ENCODE measurements around the gene UBE2R2. TPM values are rescaled to one million over a fixed set of nuclear protein-coding genes. Genes with fewer than 3 reads are reported as not detected.
A peak's percentile ranks its signal among the peaks of the same experiment; 100 is the strongest.
"Not testable (repeated sequence)": the region's sequence is repeated elsewhere in the genome, so short reads cannot be mapped to it uniquely, and the experiment has no call there.

The UBE2R2 gene
- total RNA-seq, 1 donor from 2014 or later = 36.7 TPM

DNA sequence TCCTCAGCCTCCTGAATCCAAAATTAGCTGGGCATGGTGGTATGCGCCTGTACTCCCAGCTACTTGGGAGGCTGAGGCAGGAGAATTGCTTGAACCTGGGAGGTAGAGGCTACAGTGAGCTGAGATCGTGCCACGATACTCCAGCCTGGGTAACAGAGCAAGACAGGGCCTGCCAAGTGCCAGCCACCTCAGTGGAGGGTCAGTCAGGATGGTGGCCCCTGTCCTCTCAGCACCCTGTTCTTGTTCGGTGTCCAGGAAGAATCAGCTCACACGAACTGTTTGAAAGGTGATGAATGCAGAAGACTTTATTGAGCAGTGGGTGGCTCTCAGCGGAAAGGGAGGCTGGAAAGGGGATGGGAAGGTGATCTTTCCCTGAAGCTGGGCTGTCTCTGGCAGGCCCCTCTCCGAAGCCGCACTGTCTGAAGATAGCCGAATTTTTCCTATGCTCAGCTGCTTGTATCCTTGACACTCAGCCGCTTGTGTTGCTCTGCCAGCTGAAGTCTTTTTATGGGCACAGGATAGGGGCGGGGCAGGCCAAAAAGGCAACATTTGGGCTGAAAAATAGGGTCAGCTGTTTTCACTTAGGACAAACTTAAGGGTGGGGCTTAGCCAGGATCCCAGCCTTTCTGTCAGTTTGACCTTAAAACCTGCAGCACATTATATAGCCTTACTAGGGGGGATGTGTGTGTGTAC is 50.9 kb downstream of the UBE2R2 start:
- H3K27me3 ChIP-seq = no peaks in the 10 kb centered on the region
- TF ChIP-seq, protein P1, sequence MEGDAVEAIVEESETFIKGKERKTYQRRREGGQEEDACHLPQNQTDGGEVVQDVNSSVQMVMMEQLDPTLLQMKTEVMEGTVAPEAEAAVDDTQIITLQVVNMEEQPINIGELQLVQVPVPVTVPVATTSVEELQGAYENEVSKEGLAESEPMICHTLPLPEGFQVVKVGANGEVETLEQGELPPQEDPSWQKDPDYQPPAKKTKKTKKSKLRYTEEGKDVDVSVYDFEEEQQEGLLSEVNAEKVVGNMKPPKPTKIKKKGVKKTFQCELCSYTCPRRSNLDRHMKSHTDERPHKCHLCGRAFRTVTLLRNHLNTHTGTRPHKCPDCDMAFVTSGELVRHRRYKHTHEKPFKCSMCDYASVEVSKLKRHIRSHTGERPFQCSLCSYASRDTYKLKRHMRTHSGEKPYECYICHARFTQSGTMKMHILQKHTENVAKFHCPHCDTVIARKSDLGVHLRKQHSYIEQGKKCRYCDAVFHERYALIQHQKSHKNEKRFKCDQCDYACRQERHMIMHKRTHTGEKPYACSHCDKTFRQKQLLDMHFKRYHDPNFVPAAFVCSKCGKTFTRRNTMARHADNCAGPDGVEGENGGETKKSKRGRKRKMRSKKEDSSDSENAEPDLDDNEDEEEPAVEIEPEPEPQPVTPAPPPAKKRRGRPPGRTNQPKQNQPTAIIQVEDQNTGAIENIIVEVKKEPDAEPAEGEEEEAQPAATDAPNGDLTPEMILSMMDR (IDR thresholded peaks at IDR 0.05) = no peak
- peak; percentile 62 for ATAC-seq
- H3K36me3 ChIP-seq = no peaks in the 10 kb centered on the region
- H3K4me3 ChIP-seq = no peak overlapping the region
- H3K4me1 ChIP-seq = peaks cover 27% of the 10 kb centered on the region
- peak; percentile 57 for DNase-seq
- peak overlapping the region; percentile 58 for H3K27ac ChIP-seq
- intact Hi-C loops (cut with DNase I) = no loop called here
- no peaks in the 10 kb centered on the region for H3K9me3 ChIP-seq

DNA sequence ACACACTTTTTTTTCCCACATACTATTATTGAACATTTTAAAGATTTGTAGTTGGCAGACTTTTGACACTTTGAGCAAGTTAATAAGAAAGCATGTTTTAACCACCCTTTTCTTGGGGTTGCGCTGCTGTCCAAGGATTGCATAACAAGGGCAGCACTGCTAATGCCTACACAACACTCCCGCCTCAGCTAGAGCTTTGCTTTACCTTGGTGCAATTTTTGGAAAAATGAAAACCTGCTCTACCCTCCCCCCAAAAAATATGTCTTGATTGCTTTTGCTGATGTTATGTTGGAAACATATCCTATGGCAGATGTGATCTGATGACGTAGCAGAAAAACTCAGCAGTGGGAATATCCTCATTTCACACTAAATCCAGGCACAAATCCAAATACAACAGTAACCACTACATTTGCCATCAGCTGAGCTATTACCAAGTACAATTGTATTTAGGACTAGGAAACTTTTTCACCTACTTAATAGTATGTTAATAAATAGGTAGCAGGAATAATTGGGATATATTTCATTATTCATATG is 51.5 kb downstream of the UBE2R2 start:
- peak; percentile 72 for ATAC-seq
- H3K4me1 ChIP-seq = peaks cover 27% of the 10 kb centered on the region
- H3K27ac ChIP-seq = peak overlapping the region; percentile 58
- TF ChIP-seq, protein P1 (IDR thresholded peaks at IDR 0.05) = no peak
- no peaks in the 10 kb centered on the region for H3K36me3 ChIP-seq
- H3K9me3 ChIP-seq = no peaks in the 10 kb centered on the region
- no peak for DNase-seq
- H3K4me3 ChIP-seq = no peak overlapping the region
- intact Hi-C loops (cut with DNase I) = no loop called here
- H3K27me3 ChIP-seq = no peaks in the 10 kb centered on the region

DNA sequence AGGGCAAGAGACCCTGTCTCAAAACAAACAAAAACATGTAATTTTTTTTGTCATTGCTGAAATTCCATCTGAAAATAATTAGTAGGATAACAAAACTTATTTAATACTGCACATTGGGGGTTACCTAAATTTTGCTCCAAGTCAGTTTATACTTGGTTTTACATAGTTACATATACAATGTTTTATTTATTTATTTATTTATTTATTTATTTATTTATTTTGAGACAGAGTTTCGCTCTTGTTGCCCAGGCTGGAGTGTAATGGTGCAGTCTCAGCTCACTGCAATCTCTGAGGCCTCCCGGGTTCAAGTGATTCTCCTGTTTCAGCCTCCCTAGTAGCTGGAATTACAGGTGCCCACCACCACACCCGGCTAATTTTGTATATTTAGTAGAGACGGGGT is 52.3 kb downstream of the UBE2R2 start:
- H3K9me3 ChIP-seq; H3K36me3 ChIP-seq; H3K27ac ChIP-seq; intact Hi-C loops (cut with DNase I); DNase-seq; H3K27me3 ChIP-seq; ATAC-seq; H3K4me3 ChIP-seq: not testable (repeated sequence)
- peaks cover 27% of the 10 kb centered on the region for H3K4me1 ChIP-seq

DNA sequence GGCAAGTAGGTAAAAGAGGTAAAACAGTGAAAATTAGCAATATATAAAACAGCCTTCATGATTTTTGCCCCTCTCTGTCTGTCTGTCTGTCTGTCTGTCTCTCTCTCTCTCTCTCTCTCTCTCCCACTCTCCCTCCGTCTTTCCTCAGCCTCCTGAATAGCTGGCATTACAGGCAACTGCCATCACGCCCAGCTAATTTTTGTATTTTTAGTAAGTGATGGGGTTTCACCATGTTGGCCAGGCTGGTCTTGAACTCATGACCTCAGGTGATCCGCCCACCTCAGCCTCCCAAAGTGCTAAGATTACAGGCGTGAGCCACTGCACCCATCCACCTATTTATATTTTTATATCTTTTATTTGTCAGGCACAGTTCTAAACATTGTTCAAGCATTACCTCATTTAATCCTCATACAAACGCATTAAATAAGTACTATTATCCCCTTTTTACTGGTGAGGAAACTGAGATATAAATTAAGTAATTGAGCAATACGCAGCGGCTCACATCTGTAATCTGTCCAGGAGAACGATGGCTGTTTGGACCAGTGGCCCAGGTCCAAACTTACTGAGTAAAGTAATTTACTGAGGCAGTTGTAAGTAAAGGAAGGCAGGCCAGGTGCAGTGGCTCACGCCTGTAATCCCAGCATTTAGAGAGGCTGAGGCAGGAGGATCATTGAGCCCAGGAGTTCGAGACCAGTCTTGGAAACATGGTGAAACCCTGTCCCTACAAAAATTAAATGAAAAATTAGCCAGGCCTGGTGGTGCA is 60.9 kb downstream of the UBE2R2 start:
- ATAC-seq = no peak

DNA sequence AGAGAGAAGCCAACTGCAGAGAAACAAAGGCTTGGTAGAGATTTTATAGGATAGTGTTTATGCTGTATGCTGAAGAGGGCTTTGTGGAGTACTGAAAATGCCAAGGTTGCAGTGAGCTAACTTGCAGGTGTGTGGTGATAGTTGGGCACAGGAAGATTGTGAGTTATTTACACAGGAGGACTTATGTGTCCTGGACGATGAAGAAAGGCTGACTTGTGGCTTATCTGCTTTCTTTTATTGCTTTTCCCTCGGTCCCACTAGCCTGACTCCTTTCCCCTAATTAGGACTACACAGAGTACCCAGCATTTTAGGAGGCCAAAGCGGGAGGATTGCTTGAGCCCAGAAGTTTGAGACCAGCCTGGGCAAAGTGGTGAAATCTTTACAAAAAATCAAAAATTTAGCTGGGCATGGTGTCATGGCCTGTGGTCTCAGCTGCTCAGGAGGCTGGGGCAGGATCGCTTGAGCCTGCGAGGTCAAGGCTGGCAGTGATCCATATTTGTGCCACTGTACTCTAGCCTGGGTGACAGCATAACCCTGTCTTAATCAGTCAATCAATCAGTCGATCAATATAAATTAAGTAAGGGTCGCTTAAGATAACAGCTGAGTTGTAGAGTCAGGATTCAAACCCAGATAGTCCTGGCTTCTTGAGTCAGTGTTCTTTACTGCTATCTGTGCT is 61.9 kb downstream of the UBE2R2 start:
- peaks cover 4% of the 10 kb centered on the region for H3K4me1 ChIP-seq
- no peaks in the 10 kb centered on the region for H3K36me3 ChIP-seq
- DNase-seq (no peak), ATAC-seq (no peak)
- TF ChIP-seq, protein P1 (IDR thresholded peaks at IDR 0.05) = no peak
- no peaks in the 10 kb centered on the region for H3K27me3 ChIP-seq
- H3K9me3 ChIP-seq = no peaks in the 10 kb centered on the region
- no peak overlapping the region for H3K27ac ChIP-seq
- H3K4me3 ChIP-seq = no peak overlapping the region
- intact Hi-C loops (cut with DNase I) = no loop called here

More for the DNA sequence above, 60.9 kb downstream of the UBE2R2 start:
- TF ChIP-seq, protein P1 (IDR thresholded peaks at IDR 0.05) = no peak
- no peaks in the 10 kb centered on the region for H3K9me3 ChIP-seq
- H3K36me3 ChIP-seq = no peaks in the 10 kb centered on the region
- H3K27ac ChIP-seq = no peak overlapping the region
- H3K4me1 ChIP-seq = peaks cover 4% of the 10 kb centered on the region
- no peaks in the 10 kb centered on the region for H3K27me3 ChIP-seq
- no peak for DNase-seq
- intact Hi-C loops (cut with DNase I) = no loop called here
- H3K4me3 ChIP-seq = no peak overlapping the region
